Vagina (tissue), 2 donors: ENCODE data around the gene NRG3. TPM values are rescaled to one million over a fixed set of nuclear protein-coding genes. Genes with fewer than 3 reads are reported as not detected.

Experiments
- DNase-seq, 2 donors: peaks; one replicate each; pipeline ENCODE4 v3.0.0-alpha.2; 2017; ENCODE audit errors: extremely low spot score in 2 of 2
- H3K27ac ChIP-seq: fragments of 200-600 bp; sonication (generic); one replicate; pipeline ENCODE4 v1.5.1; 2019
- H3K27me3 ChIP-seq: fragments of 200-600 bp; sonication (generic); one replicate; pipeline ENCODE4 v1.5.1; 2019
- H3K36me3 ChIP-seq, 2 donors: fragments of 200-600 bp; sonication (generic); one replicate each; pipeline ENCODE4 v1.5.1; 2017 to 2019
- H3K4me1 ChIP-seq: fragments of 200-600 bp; sonication (generic); one replicate; pipeline ENCODE4 v1.5.1; 2019
- H3K4me3 ChIP-seq, 2 donors: fragments of 200-600 bp; sonication (generic); 1 replicate in 1 of 2; 2 replicates in 1 of 2; pipeline ENCODE4 v1.5.1; 2016 to 2019
- H3K9me3 ChIP-seq: fragments of 200-600 bp; sonication (generic); one replicate; pipeline ENCODE4 v1.5.1; 2019
- POLR2A ChIP-seq, 2 donors: fragments of 450-650 bp; IDR thresholded peaks; one replicate each; pipeline ENCODE4 v1.6.1; 2017; ENCODE audit warnings: antibody characterized with exemption in 2 of 2, mild to moderate bottlenecking in 2 of 2, moderate library complexity in 2 of 2
- POLR2AphosphoS5 ChIP-seq, 2 donors: sonication (generic); formaldehyde crosslinking; IDR thresholded peaks; one replicate each; pipeline ENCODE4 v1.9.0; 2017; ENCODE audit warnings: antibody characterized with exemption in 2 of 2, mild to moderate bottlenecking in 2 of 2, low read depth in 1 of 2; ENCODE audit not compliant: insufficient read depth in 1 of 2
- intact Hi-C: fragments of 100-400 bp; cut with DNase I; formaldehyde crosslinking; loops from one replicate; pipeline ENCODE4 v1.15.1; 2023
- total RNA-seq: library from RNA; depleted of rRNA; stranded (reverse); fragments of >200 nt; gene quantifications from one replicate; pipeline ENCODE4 v1.2.3, GENCODE V29; 2016
- TF ChIP-seq, protein P1 (sequence below), 3 experiments: fragments of 450-650 bp in 2 of 3; fragments of 200-600 bp in 1 of 3; sonication (generic) in 1 of 3; IDR thresholded peaks; one replicate each; pipeline ENCODE4 v1.5.1; 2017 to 2019; ENCODE audit warnings: antibody characterized with exemption in 3 of 3, mild to moderate bottlenecking in 2 of 3, moderate library complexity in 2 of 3

NRG3 gene
- total RNA-seq, 1 donor from 2014 or later = not detected

DNA sequence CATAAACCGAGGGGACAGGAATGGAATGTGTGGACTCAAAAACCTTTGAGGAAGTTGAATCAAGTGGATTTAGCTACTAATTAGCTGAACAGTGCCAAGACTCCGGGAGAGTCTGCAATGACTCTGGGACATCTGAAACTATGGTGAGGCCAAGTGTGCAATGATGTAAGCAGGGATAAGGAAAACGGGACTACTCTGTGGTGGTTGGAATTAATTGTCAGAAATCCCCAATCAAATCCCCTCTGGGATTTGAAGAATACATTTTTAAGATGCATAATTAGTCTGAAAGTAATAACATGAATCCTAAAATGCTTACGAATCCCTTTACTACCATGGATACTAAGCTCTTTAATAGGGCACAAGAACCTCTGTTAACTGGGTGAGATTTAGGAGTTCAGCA, 602.8 kb downstream of the NRG3 start:
- Histone ChIP-seq H3K4me3 (no peak overlapping the region), H3K36me3 (no peaks in the 10 kb centered on the region), H3K9me3 (no peaks in the 10 kb centered on the region), H3K27ac (no peak overlapping the region), H3K4me1 (no peaks in the 10 kb centered on the region), H3K27me3 (no peaks in the 10 kb centered on the region)
- TF ChIP-seq POLR2A (IDR thresholded peaks at IDR 0.05) = no peak
- no peak for TF ChIP-seq POLR2AphosphoS5 (IDR thresholded peaks at IDR 0.05; ENCODE audit: insufficient read depth in 1 of 2, low read depth in 1 of 2)
- TF ChIP-seq, protein P1, sequence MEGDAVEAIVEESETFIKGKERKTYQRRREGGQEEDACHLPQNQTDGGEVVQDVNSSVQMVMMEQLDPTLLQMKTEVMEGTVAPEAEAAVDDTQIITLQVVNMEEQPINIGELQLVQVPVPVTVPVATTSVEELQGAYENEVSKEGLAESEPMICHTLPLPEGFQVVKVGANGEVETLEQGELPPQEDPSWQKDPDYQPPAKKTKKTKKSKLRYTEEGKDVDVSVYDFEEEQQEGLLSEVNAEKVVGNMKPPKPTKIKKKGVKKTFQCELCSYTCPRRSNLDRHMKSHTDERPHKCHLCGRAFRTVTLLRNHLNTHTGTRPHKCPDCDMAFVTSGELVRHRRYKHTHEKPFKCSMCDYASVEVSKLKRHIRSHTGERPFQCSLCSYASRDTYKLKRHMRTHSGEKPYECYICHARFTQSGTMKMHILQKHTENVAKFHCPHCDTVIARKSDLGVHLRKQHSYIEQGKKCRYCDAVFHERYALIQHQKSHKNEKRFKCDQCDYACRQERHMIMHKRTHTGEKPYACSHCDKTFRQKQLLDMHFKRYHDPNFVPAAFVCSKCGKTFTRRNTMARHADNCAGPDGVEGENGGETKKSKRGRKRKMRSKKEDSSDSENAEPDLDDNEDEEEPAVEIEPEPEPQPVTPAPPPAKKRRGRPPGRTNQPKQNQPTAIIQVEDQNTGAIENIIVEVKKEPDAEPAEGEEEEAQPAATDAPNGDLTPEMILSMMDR (IDR thresholded peaks at IDR 0.05) = no peak
- no peak for DNase-seq
- intact Hi-C loops = no loop called here

GRCh38 chr10:82492647-82493046, 617.7 kb downstream of the NRG3 start:
- Histone ChIP-seq H3K4me1 (no peaks in the 10 kb centered on the region), H3K27ac (no peak overlapping the region), H3K4me3 (no peak overlapping the region), H3K9me3 (no peaks in the 10 kb centered on the region), H3K36me3 (no peaks in the 10 kb centered on the region), H3K27me3 (no peaks in the 10 kb centered on the region)
- DNase-seq = no peak
- intact Hi-C loops = no loop called here
- TF ChIP-seq POLR2A (IDR thresholded peaks at IDR 0.05) (no peak), POLR2AphosphoS5 (IDR thresholded peaks at IDR 0.05; ENCODE audit: insufficient read depth in 1 of 2, low read depth in 1 of 2) (no peak)
- TF ChIP-seq, protein P1 (IDR thresholded peaks at IDR 0.05) = no peak

DNA sequence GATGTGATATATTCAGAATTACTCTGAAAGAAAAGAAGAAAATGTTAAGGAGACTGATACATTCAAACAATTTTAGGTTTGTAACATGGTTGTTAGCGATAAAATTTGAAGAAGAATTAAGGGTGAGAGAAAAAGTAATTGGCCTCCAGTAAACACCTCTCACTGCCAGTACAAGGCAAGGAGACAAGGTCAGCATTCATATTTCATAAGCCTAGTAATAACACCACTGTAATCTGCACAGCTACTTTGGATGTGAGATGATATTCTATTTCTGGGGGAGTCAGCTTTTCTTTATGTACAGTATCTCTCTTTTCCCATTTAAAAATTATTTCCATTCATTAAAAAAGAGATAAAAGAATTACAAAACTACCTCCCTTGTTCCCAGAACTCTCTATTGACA, 621.1 kb downstream of the NRG3 start:
- H3K36me3 ChIP-seq = no peaks in the 10 kb centered on the region
- no peak overlapping the region for H3K27ac ChIP-seq
- H3K9me3 ChIP-seq = no peaks in the 10 kb centered on the region
- H3K4me3 ChIP-seq = no peak overlapping the region
- intact Hi-C loops = no loop called here
- H3K4me1 ChIP-seq = no peaks in the 10 kb centered on the region
- no peaks in the 10 kb centered on the region for H3K27me3 ChIP-seq
- TF ChIP-seq, protein P1 (IDR thresholded peaks at IDR 0.05) = no peak
- no peak for TF ChIP-seq POLR2AphosphoS5 (IDR thresholded peaks at IDR 0.05; ENCODE audit: insufficient read depth in 1 of 2, low read depth in 1 of 2)
- no peak for TF ChIP-seq POLR2A (IDR thresholded peaks at IDR 0.05)
- no peak for DNase-seq

GRCh38 chr10:82497439-82497838, 622.4 kb downstream of the NRG3 start:
- no peak for DNase-seq
- intact Hi-C loops = no loop called here
- Histone ChIP-seq H3K9me3 (no peaks in the 10 kb centered on the region), H3K27ac (no peak overlapping the region), H3K4me3 (no peak overlapping the region), H3K27me3 (no peaks in the 10 kb centered on the region), H3K36me3 (no peaks in the 10 kb centered on the region), H3K4me1 (no peaks in the 10 kb centered on the region)
- no peak for TF ChIP-seq POLR2A (IDR thresholded peaks at IDR 0.05)
- TF ChIP-seq, protein P1 (IDR thresholded peaks at IDR 0.05) = no peak
- no peak for TF ChIP-seq POLR2AphosphoS5 (IDR thresholded peaks at IDR 0.05; ENCODE audit: insufficient read depth in 1 of 2, low read depth in 1 of 2)

DNA sequence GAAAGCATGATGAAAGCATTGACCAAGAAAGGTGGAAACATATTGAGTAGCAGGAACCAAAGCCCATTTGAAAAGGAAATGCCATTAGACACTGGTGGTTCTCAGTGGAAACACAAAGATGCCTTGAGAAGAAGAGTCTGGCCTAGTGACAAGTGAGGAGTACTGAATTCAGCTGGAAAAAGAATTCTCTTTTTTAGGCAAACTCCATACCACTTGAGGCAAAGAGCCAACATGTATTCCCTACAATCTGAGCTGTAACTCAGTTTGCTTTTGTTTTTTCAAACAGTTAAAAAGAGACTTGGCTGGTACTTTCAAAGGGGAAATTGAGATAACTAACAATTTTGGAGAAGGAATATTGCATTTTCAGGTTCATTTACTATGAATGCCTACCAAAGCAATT, 624.0 kb downstream of the NRG3 start:
- Histone ChIP-seq H3K27me3 (no peaks in the 10 kb centered on the region), H3K4me1 (no peaks in the 10 kb centered on the region), H3K36me3 (no peaks in the 10 kb centered on the region), H3K27ac (no peak overlapping the region), H3K9me3 (no peaks in the 10 kb centered on the region), H3K4me3 (no peak overlapping the region)
- intact Hi-C loops = no loop called here
- DNase-seq = no peak
- TF ChIP-seq POLR2AphosphoS5 (IDR thresholded peaks at IDR 0.05; ENCODE audit: insufficient read depth in 1 of 2, low read depth in 1 of 2) = no peak
- no peak for TF ChIP-seq POLR2A (IDR thresholded peaks at IDR 0.05)
- TF ChIP-seq, protein P1 (IDR thresholded peaks at IDR 0.05) = no peak
